HG03354 (cell line): ENCODE data around the gene SAFB.

Source experiments
- ATAC-seq: cut with Tn5 transposase; IDR thresholded peaks from one replicate; pipeline ENCODE4 v1.9.1; 2021; ENCODE audit warnings: mild to moderate bottlenecking; ENCODE audit not compliant: unreplicated experiment, poor library complexity, severe bottlenecking

Gene SAFB

DNA sequence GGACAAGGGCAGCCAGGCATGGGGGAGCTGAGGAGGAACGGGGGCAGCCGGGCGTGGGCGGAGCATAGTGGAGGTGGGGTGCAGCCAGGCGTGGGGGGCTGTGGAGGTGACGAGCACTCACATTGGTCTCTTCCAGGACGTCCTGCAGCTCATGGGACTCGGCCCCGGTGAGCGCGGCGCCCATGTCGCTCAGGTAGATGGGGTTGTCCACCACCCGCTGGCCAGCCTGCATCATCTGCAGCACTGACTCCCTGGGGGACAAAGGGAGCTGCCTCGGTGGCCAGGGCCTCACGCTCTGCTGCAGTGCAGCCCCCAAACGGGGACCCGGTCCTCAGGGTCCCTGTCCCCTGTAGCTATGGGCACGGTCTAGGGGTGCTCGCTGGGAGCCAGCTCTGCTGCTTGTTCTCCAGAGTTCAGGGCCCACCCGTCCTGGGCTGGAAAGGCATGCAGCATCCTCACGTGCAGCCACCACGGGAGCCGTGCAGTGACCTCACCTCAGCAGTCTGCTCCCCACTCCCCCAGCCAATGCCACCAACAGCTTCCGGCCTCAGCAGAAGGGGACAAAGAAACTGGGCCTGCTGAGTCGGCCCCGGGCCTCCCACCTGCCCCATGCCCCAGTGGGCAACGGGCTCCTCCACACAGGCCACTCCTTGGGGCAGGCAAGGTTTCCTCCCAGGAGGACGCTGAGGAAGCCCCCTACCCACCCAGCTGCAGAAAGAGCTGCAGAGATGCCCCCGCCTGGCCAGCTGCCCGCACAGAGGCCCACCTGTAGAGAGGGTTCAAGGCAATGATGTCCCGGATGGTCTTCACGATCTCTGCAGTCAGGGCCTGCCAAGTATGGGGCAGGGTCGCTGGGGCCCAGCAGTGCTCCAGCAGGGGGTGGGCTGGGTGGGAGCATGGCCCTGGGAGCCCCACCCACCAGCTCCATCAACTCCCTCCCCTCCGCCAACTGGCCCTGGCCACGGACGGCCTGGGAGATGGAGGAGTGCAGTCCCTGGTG is 85.0 kb downstream of the SAFB start:
- no peak for ATAC-seq

DNA sequence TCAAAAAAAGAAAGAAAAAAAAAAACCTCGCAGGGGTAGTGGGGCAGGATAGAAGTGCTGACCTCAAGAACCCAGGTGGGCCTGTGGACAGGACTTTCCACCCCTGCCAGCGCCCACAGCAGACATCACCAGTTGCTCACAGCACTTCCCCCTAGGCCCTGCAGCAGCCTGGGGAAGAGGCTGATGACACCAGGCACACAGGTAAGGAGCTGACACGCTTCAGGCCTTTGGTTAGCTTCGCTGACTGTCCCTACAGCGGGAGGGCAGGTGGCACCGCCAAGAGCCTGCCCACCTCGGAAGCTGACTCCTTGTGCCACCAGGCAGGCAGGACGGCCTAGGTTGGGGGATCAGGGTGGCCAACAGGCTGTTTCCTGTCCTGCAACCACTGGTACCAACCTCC is 88.1 kb downstream of the SAFB start:
- no peak for ATAC-seq

DNA sequence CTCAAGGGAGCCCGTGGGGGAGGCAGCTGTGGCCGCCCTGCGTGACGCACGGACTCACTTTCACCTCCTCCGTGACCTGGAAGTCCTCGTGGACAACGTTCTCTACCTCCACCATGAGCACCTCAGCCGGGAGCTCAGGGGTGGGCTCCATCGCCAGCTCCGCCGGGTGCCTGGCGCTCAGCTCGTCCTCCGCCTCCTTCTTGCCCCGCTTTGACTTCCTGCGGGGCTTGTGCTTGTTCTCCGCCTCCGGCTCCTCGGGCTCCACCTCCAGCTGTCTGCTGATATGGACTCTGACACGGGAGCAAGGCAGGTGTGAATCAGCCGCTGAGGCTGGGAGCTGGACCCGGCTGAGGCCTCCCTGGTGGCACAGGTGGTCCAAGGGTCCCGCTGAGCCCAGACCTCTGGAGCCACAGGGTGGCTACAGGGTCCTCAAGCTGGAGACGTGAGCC is 88.9 kb downstream of the SAFB start:
- ATAC-seq, result no peak

DNA sequence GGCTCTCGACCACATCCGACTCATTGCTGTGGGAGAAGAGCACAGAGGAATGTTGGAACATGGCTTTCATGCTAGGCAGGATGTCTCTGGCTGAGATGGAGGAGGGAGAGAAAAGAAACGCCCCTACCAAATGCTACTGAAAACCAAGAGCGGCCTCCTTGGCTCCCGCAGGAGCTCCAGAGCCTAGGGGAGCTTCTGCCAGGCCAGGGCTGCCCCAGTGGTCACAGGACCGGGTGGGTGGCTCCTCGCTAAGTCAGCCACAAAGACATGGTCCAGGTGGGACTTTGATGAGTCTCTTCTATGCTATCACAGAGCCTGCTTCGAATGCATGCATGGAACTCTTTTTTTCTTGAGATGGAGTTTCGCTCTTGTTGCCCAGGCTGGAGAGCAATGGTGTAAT is 90.3 kb downstream of the SAFB start:
- no peak for ATAC-seq

DNA sequence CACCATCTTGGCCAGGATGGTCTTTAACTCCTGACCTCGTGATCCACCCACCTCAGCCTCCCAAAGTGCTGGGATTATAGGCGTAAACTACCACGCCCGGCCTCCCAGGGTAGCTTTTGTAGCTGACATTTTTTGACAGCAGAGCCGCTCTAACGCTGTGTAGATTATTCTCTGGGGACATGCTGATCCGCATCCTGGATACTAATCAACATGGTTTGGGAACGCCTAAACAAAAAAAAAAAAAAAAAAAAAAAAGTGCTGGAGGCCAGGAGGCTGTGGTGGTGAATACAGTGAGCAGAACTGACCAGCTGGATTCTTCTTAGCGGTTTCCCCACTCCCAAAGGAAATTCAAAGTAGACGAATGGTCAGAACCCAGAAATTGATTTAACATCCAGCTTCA is 91.9 kb downstream of the SAFB start:
- ATAC-seq, result no peak

DNA sequence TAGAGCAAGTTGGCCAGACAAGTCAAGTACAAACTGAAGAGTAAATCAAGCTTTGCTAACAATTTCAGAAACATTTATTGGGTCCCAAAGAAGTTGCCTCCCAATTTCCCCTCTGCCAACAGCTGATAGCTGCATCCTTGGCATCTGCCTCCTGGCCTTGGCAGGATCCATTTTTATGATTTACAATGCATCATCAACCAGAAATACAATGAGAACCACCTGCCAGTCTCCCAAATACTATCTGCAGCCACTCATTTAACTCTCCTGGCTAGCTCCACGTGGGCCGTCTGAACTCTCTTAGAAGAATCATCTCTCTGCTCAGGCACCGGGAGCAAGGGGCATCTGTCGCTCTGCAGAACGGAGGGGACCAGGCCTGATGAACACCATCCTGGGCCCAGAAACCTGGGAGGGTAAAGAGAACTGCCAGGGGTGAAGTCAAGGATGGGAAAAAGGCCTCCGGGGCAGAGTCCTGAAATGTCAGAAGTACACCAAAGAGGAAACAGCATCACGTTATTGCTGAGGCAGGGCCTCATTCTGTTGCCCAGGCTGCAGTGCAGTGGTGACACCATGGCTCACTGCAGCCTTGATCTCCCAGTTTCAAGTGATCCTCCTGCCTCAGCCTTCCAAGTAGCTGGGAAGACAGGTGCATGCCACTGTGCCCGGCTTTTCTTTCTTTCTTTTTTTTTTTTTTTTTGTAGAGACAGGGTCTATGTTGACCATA is 94.5 kb downstream of the SAFB start:
- ATAC-seq, result no peak
